Suprapubic skin (tissue), 4 donors: Measurements from ENCODE around the gene MIB1. TPM values are rescaled to one million over a fixed set of nuclear protein-coding genes. Genes with fewer than 3 reads are reported as not detected.

ENCODE experiments used
- DNase-seq, 2 donors: peaks; one replicate each; pipeline ENCODE4 v3.0.0-alpha.2; 2019; ENCODE audit warnings: low spot score in 2 of 2
- H3K27ac ChIP-seq: fragments of 200-600 bp; sonication (generic); one replicate; pipeline ENCODE4 v1.5.1; 2019
- H3K27me3 ChIP-seq: fragments of 200-600 bp; sonication (generic); one replicate; pipeline ENCODE4 v1.5.1; 2019
- H3K36me3 ChIP-seq: fragments of 200-600 bp; sonication (generic); one replicate; pipeline ENCODE4 v1.5.1; 2019
- H3K4me1 ChIP-seq: fragments of 200-600 bp; sonication (generic); one replicate; pipeline ENCODE4 v1.5.1; 2019
- H3K4me3 ChIP-seq: fragments of 200-600 bp; sonication (generic); one replicate; pipeline ENCODE4 v1.5.1; 2019; ENCODE audit warnings: mild to moderate bottlenecking
- H3K9me3 ChIP-seq: fragments of 200-600 bp; sonication (generic); one replicate; pipeline ENCODE4 v1.5.1; 2019
- EP300 ChIP-seq: sonication (generic); formaldehyde crosslinking; IDR thresholded peaks from one replicate; pipeline ENCODE4 v1.6.1; 2017; ENCODE audit warnings: antibody characterized with exemption
- POLR2A ChIP-seq, 2 donors: fragments of 450-650 bp; IDR thresholded peaks; one replicate each; pipeline ENCODE4 v1.6.1; 2017; ENCODE audit warnings: antibody characterized with exemption in 2 of 2, mild to moderate bottlenecking in 2 of 2, moderate library complexity in 2 of 2
- POLR2AphosphoS5 ChIP-seq, 3 donors: sonication (generic); formaldehyde crosslinking; IDR thresholded peaks; one replicate each; pipeline ENCODE4 v1.6.1; 2017; ENCODE audit warnings: antibody characterized with exemption in 3 of 3
- WGBS: methylation state at CpG from one replicate; pipeline ENCODE4 v1.1.5; 2018; 5-methylcytosine and 5-hydroxymethylcytosine counted together
- total RNA-seq, 4 donors: library from RNA; depleted of rRNA; stranded (reverse); fragments of >200 nt; gene quantifications; one replicate each; pipeline ENCODE4 v1.1.0, GENCODE V29; 2016
- TF ChIP-seq, protein P1 (sequence below), 2 donors: fragments of 200-600 bp in 1 of 2; fragments of 450-650 bp in 1 of 2; sonication (generic) in 1 of 2; IDR thresholded peaks; one replicate each; pipeline ENCODE4 v1.5.1; 2016 to 2019; ENCODE audit warnings: antibody characterized with exemption in 2 of 2, mild to moderate bottlenecking in 1 of 2, moderate library complexity in 1 of 2

MIB1 gene
- total RNA-seq, 4 donors from 2014 or later: 16.6 to 25.4 (median 24.1) TPM

DNA sequence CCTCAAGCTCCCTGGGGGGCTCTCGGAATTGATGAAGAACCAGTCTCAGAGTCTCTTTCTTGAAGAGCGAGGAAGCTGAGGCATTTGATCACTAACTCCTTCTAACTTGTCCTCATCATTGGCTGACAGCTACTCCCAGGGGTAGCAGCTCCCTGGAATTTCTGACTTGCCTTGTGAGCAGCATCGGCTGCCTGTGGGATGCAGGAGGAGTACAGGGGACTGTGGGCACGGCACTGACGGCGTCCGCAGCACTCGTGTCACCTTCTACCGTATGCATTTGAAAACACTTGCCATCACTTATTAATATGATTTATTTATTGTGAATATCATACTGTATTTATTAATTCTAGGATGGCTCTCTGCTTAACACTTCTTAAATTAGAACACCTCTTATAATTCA is 175.0 kb downstream of the MIB1 start:
- Histone ChIP-seq H3K27me3 (no peaks in the 10 kb centered on the region), H3K4me1 (no peaks in the 10 kb centered on the region), H3K36me3 (no peaks in the 10 kb centered on the region), H3K27ac (no peak overlapping the region), H3K4me3 (no peak overlapping the region), H3K9me3 (peaks cover 22% of the 10 kb centered on the region)
- 78% methylated on average over 9 of the region's 9 CpGs for WGBS
- TF ChIP-seq POLR2AphosphoS5 (IDR thresholded peaks at IDR 0.05): no peak
- no peak for TF ChIP-seq POLR2A (IDR thresholded peaks at IDR 0.05)
- TF ChIP-seq EP300: no peak
- TF ChIP-seq, protein P1, sequence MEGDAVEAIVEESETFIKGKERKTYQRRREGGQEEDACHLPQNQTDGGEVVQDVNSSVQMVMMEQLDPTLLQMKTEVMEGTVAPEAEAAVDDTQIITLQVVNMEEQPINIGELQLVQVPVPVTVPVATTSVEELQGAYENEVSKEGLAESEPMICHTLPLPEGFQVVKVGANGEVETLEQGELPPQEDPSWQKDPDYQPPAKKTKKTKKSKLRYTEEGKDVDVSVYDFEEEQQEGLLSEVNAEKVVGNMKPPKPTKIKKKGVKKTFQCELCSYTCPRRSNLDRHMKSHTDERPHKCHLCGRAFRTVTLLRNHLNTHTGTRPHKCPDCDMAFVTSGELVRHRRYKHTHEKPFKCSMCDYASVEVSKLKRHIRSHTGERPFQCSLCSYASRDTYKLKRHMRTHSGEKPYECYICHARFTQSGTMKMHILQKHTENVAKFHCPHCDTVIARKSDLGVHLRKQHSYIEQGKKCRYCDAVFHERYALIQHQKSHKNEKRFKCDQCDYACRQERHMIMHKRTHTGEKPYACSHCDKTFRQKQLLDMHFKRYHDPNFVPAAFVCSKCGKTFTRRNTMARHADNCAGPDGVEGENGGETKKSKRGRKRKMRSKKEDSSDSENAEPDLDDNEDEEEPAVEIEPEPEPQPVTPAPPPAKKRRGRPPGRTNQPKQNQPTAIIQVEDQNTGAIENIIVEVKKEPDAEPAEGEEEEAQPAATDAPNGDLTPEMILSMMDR (IDR thresholded peaks at IDR 0.05): no peak
- DNase-seq: no peak

DNA sequence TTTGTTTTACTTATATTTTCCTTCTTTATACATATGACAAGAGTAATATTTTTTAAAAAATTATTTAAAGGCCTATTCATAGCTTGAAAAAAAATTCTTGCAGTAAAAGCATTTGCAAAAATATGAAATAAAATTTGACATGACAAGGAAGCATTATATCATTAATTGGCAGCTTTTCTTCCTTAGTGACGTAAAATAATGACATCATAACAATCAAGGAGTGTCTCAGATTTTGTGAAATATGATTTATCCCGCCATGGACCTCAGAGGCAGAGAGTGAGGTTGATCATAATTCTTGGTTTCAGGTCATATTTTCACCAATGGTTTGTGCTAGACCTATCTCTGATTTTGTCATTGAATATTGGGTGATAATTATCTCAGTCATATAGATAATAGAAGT is 176.0 kb downstream of the MIB1 start:
- TF ChIP-seq, protein P1 (IDR thresholded peaks at IDR 0.05): no peak
- no peak for TF ChIP-seq EP300
- no peak for TF ChIP-seq POLR2A (IDR thresholded peaks at IDR 0.05)
- TF ChIP-seq POLR2AphosphoS5 (IDR thresholded peaks at IDR 0.05): no peak
- DNase-seq: no peak
- H3K4me1 ChIP-seq: no peaks in the 10 kb centered on the region
- H3K27ac ChIP-seq: no peak overlapping the region
- H3K36me3 ChIP-seq: no peaks in the 10 kb centered on the region
- H3K9me3 ChIP-seq: peaks cover 22% of the 10 kb centered on the region
- H3K4me3 ChIP-seq: no peak overlapping the region
- H3K27me3 ChIP-seq: no peaks in the 10 kb centered on the region
- 60% methylated on average over 2 of the region's 2 CpGs for WGBS

DNA sequence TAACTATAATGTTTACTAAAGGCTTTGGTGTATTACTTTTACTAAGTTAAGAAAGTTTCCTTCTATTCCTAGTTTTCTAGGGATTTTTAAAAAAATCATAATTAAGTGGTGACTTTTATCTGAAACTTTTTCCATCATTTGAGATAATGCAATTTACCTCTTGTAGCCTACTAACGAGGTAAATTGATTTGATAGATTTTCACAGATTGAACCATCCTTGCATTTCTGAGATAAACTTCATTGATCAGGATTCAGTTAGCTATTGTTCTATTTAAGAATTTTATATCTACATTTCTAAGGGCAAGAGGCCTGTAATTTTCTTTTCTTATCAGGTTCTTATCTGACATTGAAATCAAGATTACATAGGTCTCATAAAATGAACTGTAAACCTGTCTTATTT is 178.1 kb downstream of the MIB1 start:
- Histone ChIP-seq H3K36me3 (no peaks in the 10 kb centered on the region), H3K27me3 (no peaks in the 10 kb centered on the region), H3K27ac (no peak overlapping the region), H3K9me3 (peaks cover 22% of the 10 kb centered on the region), H3K4me3 (no peak overlapping the region), H3K4me1 (no peaks in the 10 kb centered on the region)
- 84% methylated on average over 1 of the region's 1 CpG for WGBS
- TF ChIP-seq, protein P1 (IDR thresholded peaks at IDR 0.05): no peak
- DNase-seq: no peak

Other genes with a start within 250 kb of the MIB1 start
- gene ESCO1, start 140.1 kb upstream of the MIB1 start, total RNA-seq: 10 to 100 TPM; 15.9 to 23.5 (median 17.3) TPM
- 1 to 10 TPM; 5.3 to 7.7 (median 6.5) TPM for gene SNRPD1, start 128.5 kb upstream of the MIB1 start, total RNA-seq
- gene ABHD3, start 36.0 kb upstream of the MIB1 start, total RNA-seq: 10 to 100 TPM in 1 of 4 donors, 1 to 10 TPM in 3; 4.7 to 18.5 (median 6.8) TPM